ENCODE measurements around the gene CAPN14. TPM values are rescaled to one million over a fixed set of nuclear protein-coding genes. Genes with fewer than 3 reads are reported as not detected.

Gene CAPN14
- total RNA-seq, 1 donor from 2014 or later, result 0.47 TPM

DNA sequence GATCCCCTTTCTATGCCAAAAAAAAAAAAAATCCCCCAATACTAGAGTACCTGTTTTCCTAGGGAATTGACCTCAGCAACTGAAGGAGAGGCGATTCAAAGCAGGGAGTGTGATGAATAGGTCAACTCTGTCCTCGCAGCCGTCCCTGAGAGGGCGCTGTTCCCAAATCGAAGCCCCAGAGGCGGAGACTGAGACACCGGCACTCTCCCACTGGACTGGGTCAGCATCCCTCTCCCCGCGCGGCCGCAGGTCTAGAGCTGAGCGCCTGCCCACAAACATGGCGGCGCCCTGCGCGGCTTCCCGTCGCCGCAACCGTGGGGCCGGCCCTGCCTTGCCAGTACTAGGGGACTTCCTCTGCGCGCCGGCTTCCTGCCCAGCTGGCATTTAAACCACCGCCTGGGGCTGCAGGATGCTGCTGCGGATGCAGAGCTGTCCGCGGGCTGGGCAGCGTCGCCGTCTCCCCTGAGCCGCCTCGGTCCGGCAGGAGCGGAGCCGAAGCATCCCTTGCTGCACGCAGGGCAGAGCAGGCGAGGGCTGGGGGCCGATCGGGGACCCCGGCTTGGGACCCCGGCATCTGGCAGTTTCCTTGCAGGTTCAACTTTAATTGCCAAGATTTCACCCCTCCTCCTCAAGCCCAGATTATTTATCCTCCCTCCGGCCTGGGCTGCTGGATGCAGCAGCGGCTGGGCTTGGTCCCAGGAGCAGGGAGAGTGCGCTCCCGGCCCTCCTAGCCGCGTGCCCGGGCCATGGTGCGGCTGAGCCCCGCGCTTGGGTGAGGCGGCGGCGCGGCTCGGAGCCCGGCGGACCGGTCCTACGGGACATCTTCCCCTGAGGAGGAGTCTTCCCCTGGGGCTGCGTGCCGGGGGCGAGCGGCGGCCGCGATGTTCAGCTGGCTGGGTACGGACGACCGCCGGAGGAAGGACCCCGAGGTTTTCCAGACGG, 16.7 kb upstream of the CAPN14 start, which contains the start of gene EHD3:
TSS of gene EHD3 (plus strand) at position 412 of the 942 bp plus-strand sequence. CDS start at position 882, 470 bp downstream.
- H3K4me3 Mint-ChIP-seq, result peak within 1 kb of the TSS; percentile 89
- H3K4me1 Mint-ChIP-seq, result peaks cover 51% of the 10 kb centered on the region
- H3K27ac Mint-ChIP-seq (ENCODE audit: unreplicated experiment), result peak within 1 kb of the TSS; percentile 85
- H3K36me3 Mint-ChIP-seq (ENCODE audit: low read depth), result no peaks in the 10 kb centered on the region
- TF ChIP-seq, protein P1, sequence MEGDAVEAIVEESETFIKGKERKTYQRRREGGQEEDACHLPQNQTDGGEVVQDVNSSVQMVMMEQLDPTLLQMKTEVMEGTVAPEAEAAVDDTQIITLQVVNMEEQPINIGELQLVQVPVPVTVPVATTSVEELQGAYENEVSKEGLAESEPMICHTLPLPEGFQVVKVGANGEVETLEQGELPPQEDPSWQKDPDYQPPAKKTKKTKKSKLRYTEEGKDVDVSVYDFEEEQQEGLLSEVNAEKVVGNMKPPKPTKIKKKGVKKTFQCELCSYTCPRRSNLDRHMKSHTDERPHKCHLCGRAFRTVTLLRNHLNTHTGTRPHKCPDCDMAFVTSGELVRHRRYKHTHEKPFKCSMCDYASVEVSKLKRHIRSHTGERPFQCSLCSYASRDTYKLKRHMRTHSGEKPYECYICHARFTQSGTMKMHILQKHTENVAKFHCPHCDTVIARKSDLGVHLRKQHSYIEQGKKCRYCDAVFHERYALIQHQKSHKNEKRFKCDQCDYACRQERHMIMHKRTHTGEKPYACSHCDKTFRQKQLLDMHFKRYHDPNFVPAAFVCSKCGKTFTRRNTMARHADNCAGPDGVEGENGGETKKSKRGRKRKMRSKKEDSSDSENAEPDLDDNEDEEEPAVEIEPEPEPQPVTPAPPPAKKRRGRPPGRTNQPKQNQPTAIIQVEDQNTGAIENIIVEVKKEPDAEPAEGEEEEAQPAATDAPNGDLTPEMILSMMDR (conservative IDR thresholded peaks at IDR 0.05), result peak; percentile 76
- peaks cover 12% of the 10 kb centered on the region for H3K27me3 Mint-ChIP-seq (ENCODE audit: low read depth)
- H3K9me3 Mint-ChIP-seq, result no peaks in the 10 kb centered on the region
- peak; percentile 87 for DNase-seq (ENCODE audit: low read depth, low spot score)

DNA sequence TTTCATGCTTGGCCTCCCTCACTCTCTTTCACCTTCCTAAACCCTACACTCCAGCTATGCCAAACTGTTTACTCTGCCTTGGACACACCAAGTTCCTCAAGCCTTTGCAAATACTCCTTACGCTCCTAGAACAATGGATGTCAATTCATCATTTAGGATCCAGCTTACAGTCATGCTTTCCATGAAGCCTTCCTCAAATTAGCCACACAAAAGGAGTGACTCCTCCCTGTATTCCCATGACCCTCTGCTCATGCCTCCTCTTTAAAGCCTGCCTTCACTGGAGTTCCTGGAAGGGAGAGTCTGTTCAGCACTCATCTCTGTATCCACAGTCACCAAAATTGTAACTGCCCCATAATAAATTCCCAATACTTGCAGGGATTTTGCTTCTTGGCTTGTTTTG, 15.9 kb upstream of the CAPN14 start:
- TF ChIP-seq, protein P1 (conservative IDR thresholded peaks at IDR 0.05), result no peak
- H3K27ac Mint-ChIP-seq (ENCODE audit: unreplicated experiment), result peak overlapping the region; percentile 85
- H3K4me3 Mint-ChIP-seq, result peak overlapping the region; percentile 89
- no peaks in the 10 kb centered on the region for H3K9me3 Mint-ChIP-seq
- H3K36me3 Mint-ChIP-seq (ENCODE audit: low read depth), result no peaks in the 10 kb centered on the region
- H3K27me3 Mint-ChIP-seq (ENCODE audit: low read depth), result peaks cover 12% of the 10 kb centered on the region
- H3K4me1 Mint-ChIP-seq, result peaks cover 46% of the 10 kb centered on the region
- no peak for DNase-seq (ENCODE audit: low read depth, low spot score)

DNA sequence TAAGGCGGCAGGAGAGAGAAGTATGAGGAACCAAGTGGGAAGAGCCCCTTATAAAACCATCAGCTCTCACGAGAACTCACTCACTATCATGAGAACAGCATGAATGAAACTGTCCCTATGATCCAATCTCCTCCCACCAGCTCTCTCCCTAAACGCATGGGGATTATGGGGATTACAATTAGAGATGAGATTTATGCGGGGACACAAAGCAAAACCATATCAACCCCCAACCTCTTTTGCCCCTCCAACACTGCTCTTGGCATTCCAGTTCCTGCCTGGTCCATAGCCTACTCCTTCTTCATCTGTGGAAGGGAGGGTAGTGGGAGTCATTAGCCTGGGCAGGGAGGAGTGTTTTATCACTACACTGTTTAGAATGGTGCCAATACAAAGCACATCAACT, 15.3 kb upstream of the CAPN14 start:
- Mint-ChIP-seq H3K27me3 (ENCODE audit: low read depth) (peaks cover 14% of the 10 kb centered on the region), H3K27ac (ENCODE audit: unreplicated experiment) (no peak overlapping the region), H3K36me3 (ENCODE audit: low read depth) (no peaks in the 10 kb centered on the region), H3K4me3 (no peak overlapping the region), H3K9me3 (no peaks in the 10 kb centered on the region), H3K4me1 (peaks cover 42% of the 10 kb centered on the region)
- no peak for DNase-seq (ENCODE audit: low read depth, low spot score)
- TF ChIP-seq, protein P1 (conservative IDR thresholded peaks at IDR 0.05), result no peak

DNA sequence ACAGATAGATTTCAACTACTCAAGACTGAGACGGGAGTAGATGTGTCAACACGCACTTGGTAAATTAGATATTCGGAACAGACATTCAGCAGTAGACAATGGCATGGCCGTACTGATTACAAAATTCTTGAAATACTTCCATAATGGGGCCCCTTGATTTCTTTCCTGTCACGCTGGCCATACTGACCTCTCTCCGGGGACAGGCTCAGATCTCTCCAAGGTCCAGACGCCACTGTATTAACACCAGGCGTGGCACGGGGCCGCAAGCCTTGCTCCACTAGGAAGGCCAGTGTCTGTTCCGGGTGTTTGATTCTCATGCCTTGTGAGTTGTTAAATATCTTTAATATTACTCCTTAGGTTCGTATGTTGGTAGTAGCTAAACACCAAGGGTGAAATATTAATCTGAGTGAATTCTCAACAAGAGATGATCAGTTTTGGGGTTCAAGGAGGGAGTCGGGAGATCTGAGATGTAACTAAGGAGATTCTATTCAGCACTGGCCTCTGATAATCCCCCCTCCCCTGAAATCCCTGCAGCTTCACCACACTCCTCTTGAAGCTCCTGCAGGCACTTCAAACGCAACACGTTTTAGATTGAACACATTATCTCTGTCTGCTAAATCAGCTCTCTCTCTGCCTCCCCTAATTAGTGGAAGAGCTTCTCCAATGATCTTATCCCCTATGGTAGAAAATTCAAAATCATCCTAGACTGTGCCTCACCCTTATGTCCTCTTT, 14.4 kb upstream of the CAPN14 start:
- no peak for DNase-seq (ENCODE audit: low read depth, low spot score)
- no peaks in the 10 kb centered on the region for H3K36me3 Mint-ChIP-seq (ENCODE audit: low read depth)
- TF ChIP-seq, protein P1 (conservative IDR thresholded peaks at IDR 0.05), result no peak
- H3K4me1 Mint-ChIP-seq, result peaks cover 39% of the 10 kb centered on the region
- H3K4me3 Mint-ChIP-seq, result peak overlapping the region; percentile 38
- no peaks in the 10 kb centered on the region for H3K9me3 Mint-ChIP-seq
- H3K27me3 Mint-ChIP-seq (ENCODE audit: low read depth), result peaks cover 23% of the 10 kb centered on the region
- no peak overlapping the region for H3K27ac Mint-ChIP-seq (ENCODE audit: unreplicated experiment)

DNA sequence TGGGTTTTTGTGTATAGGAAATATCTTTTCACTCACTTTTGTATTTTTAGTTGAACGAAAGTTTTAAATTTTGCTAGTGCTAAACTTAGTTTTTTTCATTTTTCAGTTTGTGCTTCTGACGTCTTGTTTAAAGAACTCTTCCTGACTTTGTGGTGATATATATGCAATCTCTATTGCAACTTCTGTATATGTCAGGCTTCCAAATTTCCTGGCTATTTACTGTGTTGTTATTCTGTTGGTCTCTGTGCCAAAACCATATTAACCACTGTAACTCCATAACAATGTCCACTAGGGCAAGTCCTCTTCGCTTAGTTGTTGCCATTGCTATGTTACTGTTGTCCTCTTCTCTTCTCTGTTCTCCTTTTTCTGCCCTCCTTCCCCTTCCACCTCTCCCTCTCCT, 13.4 kb upstream of the CAPN14 start:
- Mint-ChIP-seq H3K36me3 (ENCODE audit: low read depth) (no peaks in the 10 kb centered on the region), H3K27me3 (ENCODE audit: low read depth) (peaks cover 30% of the 10 kb centered on the region), H3K9me3 (no peaks in the 10 kb centered on the region), H3K4me1 (peaks cover 31% of the 10 kb centered on the region), H3K27ac (ENCODE audit: unreplicated experiment) (no peak overlapping the region), H3K4me3 (no peak overlapping the region)
- no peak for DNase-seq (ENCODE audit: low read depth, low spot score)
- TF ChIP-seq, protein P1 (conservative IDR thresholded peaks at IDR 0.05), result no peak
